ENCODE results near the gene MOB3A.

- TF ChIP-seq USF1 (IDR thresholded peaks at IDR 0.05; ENCODE audit: borderline replicate concordance, low read depth), result no peak
- TF ChIP-seq, protein P1, sequence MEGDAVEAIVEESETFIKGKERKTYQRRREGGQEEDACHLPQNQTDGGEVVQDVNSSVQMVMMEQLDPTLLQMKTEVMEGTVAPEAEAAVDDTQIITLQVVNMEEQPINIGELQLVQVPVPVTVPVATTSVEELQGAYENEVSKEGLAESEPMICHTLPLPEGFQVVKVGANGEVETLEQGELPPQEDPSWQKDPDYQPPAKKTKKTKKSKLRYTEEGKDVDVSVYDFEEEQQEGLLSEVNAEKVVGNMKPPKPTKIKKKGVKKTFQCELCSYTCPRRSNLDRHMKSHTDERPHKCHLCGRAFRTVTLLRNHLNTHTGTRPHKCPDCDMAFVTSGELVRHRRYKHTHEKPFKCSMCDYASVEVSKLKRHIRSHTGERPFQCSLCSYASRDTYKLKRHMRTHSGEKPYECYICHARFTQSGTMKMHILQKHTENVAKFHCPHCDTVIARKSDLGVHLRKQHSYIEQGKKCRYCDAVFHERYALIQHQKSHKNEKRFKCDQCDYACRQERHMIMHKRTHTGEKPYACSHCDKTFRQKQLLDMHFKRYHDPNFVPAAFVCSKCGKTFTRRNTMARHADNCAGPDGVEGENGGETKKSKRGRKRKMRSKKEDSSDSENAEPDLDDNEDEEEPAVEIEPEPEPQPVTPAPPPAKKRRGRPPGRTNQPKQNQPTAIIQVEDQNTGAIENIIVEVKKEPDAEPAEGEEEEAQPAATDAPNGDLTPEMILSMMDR (IDR thresholded peaks at IDR 0.05), result no peak
- TF ChIP-seq NRF1 (IDR thresholded peaks at IDR 0.05; ENCODE audit: low read depth, low read length), result no peak
- no peak for TF ChIP-seq FOSL2 (IDR thresholded peaks at IDR 0.05; ENCODE audit: borderline replicate concordance, low read depth)
- TF ChIP-seq RCOR1 (IDR thresholded peaks at IDR 0.05; ENCODE audit: low read length), result no peak
- no peak for TF ChIP-seq USF2 (IDR thresholded peaks at IDR 0.05; ENCODE audit: borderline replicate concordance, low read depth, low read length)
- no peak for TF ChIP-seq RFX5 (IDR thresholded peaks at IDR 0.05; ENCODE audit: low read length)
- TF ChIP-seq TCF12 (IDR thresholded peaks at IDR 0.05), result no peak
- no peak for TF ChIP-seq EP300 (IDR thresholded peaks at IDR 0.05; ENCODE audit: borderline replicate concordance in 1 of 2, low read depth in 1 of 2, low read length in 1 of 2)
- TF ChIP-seq, protein P2, sequence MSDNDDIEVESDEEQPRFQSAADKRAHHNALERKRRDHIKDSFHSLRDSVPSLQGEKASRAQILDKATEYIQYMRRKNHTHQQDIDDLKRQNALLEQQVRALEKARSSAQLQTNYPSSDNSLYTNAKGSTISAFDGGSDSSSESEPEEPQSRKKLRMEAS (IDR thresholded peaks at IDR 0.05; ENCODE audit: low read depth), result no peak
- TF ChIP-seq TAF1 (IDR thresholded peaks at IDR 0.05; ENCODE audit: borderline replicate concordance, low read depth, low read length), result no peak
- no peak for TF ChIP-seq FOXM1 (IDR thresholded peaks at IDR 0.05; ENCODE audit: low read depth)
Measured at GRCh38 chr19:2057484-2058469, 38.3 kb downstream of the MOB3A start.
